GM21723 (cell line): ENCODE results near the gene PSMD12.
"Not testable (repeated sequence)": the region's sequence is repeated elsewhere in the genome, so short reads cannot be mapped to it uniquely, and the experiment has no call there.

Experiments used
- ATAC-seq: cut with Tn5 transposase; IDR thresholded peaks from one replicate; pipeline ENCODE4 v1.9.1; 2021; ENCODE audit warnings: mild to moderate bottlenecking, moderate library complexity; ENCODE audit not compliant: unreplicated experiment

PSMD12 gene

DNA sequence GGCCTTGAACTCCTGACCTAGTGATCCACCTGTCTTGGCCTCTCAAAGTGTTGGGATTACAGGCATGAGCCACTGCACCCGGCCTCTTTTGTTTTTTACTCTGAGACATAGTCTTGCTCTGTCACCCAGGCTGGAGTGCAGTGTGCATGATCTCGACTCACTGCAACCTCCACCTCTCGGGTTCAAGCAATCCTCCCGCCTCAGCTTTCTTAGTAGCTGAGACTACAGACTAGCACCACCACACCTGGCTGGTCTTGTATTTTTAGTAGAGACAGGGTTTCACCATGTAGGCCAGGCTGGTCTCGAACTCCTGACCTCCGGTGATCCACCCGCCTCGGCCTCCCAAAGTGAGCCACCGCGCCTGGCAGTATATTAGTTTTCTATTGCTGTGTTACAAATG is 22.2 kb upstream of the PSMD12 start:
- not testable (repeated sequence) for ATAC-seq

- no peak for ATAC-seq
These were observed 20.7 kb upstream of the PSMD12 start for GRCh38 chr17:67386965-67387551.

- no peak for ATAC-seq
These were observed 19.0 kb upstream of the PSMD12 start for GRCh38 chr17:67385122-67385988.

DNA sequence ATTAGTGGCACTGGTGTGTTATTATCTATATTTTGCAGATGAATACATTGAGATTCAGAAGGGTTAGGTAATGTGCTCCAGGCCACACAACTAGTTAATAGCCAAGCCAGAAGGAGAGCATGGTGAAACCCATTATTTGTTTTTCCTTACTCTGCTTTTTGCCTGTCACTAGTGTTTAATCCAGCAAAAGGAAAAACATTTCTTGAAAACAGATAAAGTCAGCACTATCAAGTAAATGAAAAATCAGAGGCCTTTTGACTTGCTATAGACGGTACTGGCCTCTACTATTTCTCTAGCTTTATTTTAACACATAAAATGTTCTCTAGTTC is 15.5 kb upstream of the PSMD12 start:
- no peak for ATAC-seq

DNA sequence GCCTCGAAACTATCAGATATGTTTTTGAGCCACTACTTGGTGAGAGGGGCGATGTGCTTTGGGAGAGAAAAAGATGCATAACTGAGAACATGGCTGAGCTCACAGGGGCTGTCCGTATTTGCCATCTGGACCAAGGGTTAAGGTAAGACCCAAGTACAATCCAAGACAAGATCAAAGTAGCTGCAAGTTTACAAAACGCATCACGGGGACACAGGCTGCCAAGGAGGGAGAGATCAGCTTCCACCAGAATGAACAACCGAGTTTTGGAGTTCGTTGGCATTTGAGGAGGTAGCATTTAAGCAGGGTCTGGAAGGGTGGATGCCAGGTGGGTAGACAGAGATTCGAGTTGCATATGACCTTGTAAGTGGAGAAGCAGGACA is 12.9 kb upstream of the PSMD12 start:
- no peak for ATAC-seq

DNA sequence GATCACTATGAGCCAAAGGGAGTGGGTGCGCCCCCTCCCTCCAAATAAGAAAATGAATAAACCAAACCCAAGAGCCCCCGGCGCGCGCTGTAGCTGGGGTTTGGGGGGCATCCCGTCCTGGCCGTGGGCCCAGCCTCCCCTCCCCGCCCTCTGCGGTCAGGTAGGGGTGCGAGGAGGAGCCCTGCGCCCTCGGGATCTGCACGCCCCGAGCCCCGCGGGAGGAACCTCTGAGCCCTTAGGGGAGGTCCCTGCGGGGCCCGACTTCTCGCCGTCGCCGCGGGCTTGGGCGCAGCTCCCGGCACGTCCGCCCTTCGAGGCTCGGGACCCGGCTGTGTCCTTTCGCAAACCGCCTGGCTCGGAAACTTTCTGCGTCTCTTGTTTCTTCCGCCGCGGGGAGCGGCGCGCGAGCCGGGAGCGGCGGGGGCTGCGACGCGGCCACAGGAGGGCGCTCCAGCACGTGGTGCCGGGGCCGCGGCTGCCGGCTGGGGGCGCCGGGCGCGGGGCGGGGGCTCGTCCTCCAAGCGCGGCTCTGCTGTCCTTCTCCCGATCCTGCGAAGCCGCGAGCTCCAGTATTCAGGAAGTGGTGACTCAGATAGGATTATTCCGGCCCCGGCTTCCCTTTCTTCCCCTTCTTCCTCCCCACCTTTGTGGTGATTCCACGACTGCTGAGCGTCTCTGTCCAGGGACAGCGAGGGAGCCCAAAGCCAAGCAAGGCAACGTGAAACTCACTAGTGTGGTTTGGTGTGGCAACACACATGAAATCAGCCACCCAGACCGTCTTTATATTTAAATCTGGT is 12.3 kb upstream of the PSMD12 start:
- peak; percentile 43 for ATAC-seq

DNA sequence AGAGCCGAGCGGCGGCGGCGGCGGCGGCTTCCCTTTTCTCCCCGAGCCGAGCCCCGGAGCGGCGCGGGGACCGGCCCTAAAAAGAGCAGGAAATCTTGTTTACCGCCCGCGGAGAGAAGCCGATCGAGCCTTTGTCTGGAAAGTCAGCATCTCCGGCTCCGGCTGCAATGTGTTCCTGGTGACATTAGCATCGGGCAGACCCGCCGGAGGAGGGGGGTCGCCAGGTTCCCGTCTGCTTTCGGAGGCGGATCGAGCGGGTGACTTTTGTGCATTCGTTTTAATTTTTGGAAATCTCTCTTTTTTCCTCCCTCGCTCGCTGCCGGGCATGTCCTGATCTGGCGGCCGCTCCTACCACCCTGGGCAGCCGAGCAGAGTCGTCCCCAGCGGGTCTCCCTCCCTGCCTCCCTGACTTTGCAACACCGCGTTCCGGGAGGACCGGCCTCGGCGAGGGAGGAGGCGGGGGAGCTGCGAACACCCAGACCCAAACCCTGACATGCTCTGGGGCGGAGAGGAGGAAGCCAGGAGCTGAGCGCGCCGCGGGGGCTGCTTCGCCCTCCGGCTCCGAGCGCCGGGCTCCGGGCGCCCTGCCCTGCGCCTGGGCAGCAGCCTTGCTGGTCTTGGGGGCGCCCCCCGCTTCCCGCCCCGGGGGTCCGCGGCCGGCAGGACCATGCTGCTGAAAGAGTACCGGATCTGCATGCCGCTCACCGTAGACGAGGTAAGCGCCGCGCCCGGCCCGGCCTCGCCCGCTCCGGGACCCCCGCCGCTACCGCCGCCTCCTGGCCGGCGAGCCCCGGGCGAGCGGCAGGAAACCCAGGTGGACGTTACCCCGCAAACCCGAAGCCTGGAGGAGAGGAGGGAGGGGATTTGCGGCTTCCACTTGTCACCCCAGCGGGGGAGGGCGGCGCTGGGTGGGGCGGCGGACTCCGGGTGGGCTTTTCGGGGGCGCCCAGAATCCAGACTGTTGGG is 11.4 kb upstream of the PSMD12 start:
- ATAC-seq = peak; percentile 29

DNA sequence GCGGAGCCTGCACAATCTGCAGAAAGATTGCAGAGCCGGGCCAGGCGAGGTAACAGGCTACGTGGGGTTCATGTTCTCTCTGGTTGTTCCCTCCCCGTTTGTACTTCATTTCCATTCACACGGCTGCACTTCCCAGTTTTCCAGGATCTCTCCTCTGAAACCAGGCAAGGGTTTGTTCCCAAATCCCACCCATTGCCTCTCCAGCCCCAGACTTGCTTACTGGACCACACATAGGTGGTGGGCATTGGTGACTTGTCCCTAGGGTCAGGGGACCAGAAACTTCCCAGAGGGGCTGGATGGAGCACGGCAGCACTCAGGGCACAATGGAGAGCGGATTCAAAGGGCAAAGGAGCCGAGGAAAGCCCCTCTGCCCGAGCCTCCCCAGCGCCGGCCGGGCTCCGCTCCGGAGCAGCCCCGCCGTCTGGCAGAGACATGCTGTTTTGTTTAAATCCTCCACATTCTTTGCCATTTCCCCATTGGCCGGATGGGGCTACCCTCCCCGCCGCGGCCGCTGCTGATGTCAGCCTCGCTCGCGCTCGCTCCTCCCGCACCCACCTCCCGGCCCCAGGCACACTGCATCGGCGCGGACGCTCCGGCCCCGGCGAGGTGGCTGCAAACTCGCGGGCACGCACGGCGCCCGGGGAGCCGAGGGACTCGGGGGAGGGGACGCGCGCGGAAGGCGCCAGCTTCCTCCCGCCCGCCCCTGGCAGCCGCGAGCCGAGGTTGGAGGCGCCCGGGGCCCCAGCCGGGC is 10.5 kb upstream of the PSMD12 start, which contains the start of gene PITPNC1:
TSS of gene PITPNC1 (plus strand) at position 545 of the 751 bp plus-strand sequence.
- ATAC-seq = peak; percentile 67

DNA sequence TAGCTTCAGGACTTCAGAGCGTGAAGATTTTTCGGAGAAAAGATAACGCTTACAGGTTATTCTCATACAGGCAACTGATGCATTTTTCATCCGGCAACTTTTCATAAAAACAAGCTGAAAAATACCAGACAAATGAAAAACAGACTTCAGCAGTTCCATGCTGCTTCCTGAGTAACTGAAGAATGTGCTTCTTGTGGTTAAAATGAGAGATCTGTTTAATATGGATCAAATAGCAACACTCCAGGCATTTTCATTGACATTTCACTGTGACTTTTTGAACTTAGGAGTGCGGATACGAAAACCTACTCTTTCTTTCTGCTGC is 10.0 kb upstream of the PSMD12 start:
- ATAC-seq = no peak

- no peak for ATAC-seq
These were observed 9.3 kb upstream of the PSMD12 start for GRCh38 chr17:67375716-67376115.

DNA sequence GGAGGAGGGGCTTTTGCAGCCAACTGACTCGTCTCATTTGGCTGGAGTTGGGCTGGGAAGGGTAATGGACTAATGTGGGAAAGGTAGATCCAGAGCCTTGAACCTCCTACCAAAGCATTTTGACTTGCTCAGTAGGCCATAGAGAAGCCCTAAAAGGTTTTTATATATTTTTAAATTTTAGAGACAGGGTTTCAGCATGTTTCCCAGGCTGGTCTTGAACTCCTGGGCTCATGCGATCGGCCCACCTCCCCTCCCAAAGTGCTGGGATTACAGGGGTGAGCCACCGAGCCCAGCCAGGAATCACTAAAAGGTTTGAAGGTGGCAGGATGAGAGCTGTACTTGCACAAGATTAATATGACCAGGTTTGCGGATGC is 8.7 kb upstream of the PSMD12 start:
- no peak for ATAC-seq

DNA sequence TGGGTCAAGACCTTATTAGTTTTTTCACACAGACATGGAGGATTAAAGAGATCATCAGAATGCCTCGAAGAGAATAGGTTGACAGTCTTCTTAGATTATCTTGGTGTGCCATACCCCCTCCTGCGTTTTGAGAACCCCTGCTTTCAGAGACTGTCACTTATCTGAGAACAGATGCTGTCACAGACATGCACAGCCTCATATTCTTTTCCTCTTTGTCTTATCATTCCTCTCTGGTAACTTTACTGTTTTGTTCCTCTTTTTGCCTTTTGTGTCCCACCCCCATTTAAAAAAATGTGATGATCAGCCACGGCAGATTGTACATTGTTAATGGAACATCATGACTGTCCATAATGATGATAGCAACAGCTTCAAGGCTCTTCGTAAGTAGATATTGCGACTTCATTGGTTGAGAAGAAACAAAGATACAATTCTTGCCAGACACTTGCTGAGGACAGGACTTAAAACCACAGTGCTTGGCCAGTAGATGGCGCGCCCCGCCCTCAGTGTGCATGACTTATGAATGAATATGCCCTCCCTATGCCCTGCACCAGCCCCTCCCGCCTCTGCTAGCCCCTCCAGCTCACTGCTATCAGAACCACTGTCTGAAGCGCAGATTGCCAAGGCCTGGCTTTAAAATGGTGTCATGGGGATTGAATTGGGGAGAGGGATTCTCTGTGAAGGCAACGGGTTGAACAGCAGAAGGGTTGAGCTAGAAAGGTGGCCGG is 8.1 kb upstream of the PSMD12 start:
- peak; percentile 37 for ATAC-seq

DNA sequence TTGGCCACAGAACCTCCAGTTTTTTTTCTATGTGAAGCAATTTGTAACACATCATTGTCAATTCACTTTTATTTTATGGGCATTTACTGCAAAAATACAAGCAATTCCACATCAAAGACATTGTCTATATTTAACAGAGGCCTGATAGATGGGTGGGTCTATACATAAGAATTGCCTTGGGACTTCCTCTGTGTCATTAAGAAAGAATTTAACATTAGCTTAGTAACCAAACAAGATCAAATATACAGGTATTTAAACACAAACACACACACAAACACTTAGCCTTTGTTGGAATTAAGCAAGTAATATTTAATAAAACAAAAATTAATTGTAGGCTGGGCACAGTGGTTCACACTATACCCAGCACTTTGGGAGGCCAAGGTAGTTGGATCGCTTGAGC is 6.4 kb upstream of the PSMD12 start:
- ATAC-seq = no peak

GRCh38 chr17:67369676-67370075 is 3.3 kb upstream of the PSMD12 start:
- ATAC-seq = no peak

DNA sequence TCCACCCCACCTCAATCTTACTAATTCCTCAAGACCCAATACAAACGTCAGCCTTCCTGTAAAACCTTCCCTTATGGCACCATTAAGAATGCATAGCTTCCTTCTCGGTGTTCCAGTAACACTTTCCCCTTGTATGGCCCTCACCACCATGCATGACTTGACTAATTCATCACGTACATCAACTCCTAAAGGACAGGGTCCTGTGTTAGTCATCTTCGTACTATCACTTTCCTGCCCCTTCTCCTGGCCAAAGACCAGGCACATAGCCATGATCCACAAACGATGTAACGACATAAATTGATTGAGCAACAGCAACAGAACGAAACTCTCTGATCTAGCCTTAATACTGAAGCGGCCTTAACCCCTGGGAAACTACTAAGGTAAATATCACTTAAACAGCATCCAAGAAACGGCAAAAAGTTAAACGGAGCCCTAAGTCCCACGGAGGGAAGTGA is 612 bp downstream of the PSMD12 start:
- peak; percentile 11 for ATAC-seq

GRCh38 chr17:67364847-67365737 is 1.3 kb downstream of the PSMD12 start:
- no peak for ATAC-seq

GRCh38 chr17:67362173-67362572 is 4.2 kb downstream of the PSMD12 start:
- no peak for ATAC-seq

- no peak for ATAC-seq
These were observed 5.5 kb downstream of the PSMD12 start for GRCh38 chr17:67360880-67361279.
